ENCODE measurements around the gene MTFP1. TPM values are rescaled to one million over a fixed set of nuclear protein-coding genes. Genes with fewer than 3 reads are reported as not detected.

The MTFP1 gene
- total RNA-seq, 1 donor from 2014 or later, result 10.2 TPM

GRCh38 chr22:30423301-30423958, 2.1 kb upstream of the MTFP1 start:
- DNase-seq (ENCODE audit: low spot score), result no peak

GRCh38 chr22:30423959-30424533, 1.5 kb upstream of the MTFP1 start:
- DNase-seq (ENCODE audit: low spot score), result peak; percentile 99
- intact Hi-C loops (cut with DNase I), result loop anchor here (1.0 to 10.0 kb wide), 2 partner anchors 135 to 171 kb away; partner anchors contain the start of genes CASTOR1 and PES1

More at GRCh38 chr22:30423301-30423958, 2.1 kb upstream of the MTFP1 start:
- intact Hi-C loops (cut with DNase I), result loop anchor here (10.0 kb wide), 1 partner anchor 171 kb away; the partner anchor contains the start of gene PES1

- intact Hi-C loops (cut with DNase I), result loop anchor here (1.0 to 10.0 kb wide), 2 partner anchors 135 to 170 kb away; partner anchors contain the start of genes CASTOR1 and PES1
- DNase-seq (ENCODE audit: low spot score), result no peak
Observed at GRCh38 chr22:30424534-30425326, 838 bp upstream of the MTFP1 start.

- DNase-seq (ENCODE audit: low spot score), result no peak
- intact Hi-C loops (cut with DNase I), result loop anchor here (10.0 kb wide), 1 partner anchor 170 kb away; the partner anchor contains the start of gene PES1
Observed at GRCh38 chr22:30425327-30425615, 297 bp upstream of the MTFP1 start.

- intact Hi-C loops (cut with DNase I), result loop anchor here (10.0 kb wide), 1 partner anchor 168 kb away; the partner anchor contains the start of gene PES1
- peak; percentile 86 for DNase-seq (ENCODE audit: low spot score)
Observed at GRCh38 chr22:30426388-30427353, 1.1 kb downstream of the MTFP1 start.

GRCh38 chr22:30427871-30428270, 2.3 kb downstream of the MTFP1 start:
- no peak for DNase-seq (ENCODE audit: low spot score)

GRCh38 chr22:30429887-30430286, 4.3 kb downstream of the MTFP1 start:
- intact Hi-C loops (cut with DNase I), result loop anchor here (10.0 kb wide), 1 partner anchor 165 kb away; the partner anchor contains the start of gene PES1
- DNase-seq (ENCODE audit: low spot score), result no peak

More at GRCh38 chr22:30427871-30428270, 2.3 kb downstream of the MTFP1 start:
- intact Hi-C loops (cut with DNase I), result loop anchor here (10.0 kb wide), 1 partner anchor 167 kb away; the partner anchor contains the start of gene PES1

- intact Hi-C loops (cut with DNase I), result no loop called here
- DNase-seq (ENCODE audit: low spot score), result no peak
Observed at GRCh38 chr22:30430933-30431332, 5.4 kb downstream of the MTFP1 start.

- DNase-seq (ENCODE audit: low spot score), result no peak
- intact Hi-C loops (cut with DNase I), result no loop called here
Observed at GRCh38 chr22:30432096-30432495, 6.5 kb downstream of the MTFP1 start.

GRCh38 chr22:30432520-30432919, 7.0 kb downstream of the MTFP1 start:
- intact Hi-C loops (cut with DNase I), result no loop called here

GRCh38 chr22:30433227-30433626, 7.7 kb downstream of the MTFP1 start:
- no peak for DNase-seq (ENCODE audit: low spot score)
- intact Hi-C loops (cut with DNase I), result no loop called here

More at GRCh38 chr22:30432520-30432919, 7.0 kb downstream of the MTFP1 start:
- DNase-seq (ENCODE audit: low spot score), result no peak

GRCh38 chr22:30433773-30434172, 8.2 kb downstream of the MTFP1 start:
- no peak for DNase-seq (ENCODE audit: low spot score)
- intact Hi-C loops (cut with DNase I), result no loop called here

- intact Hi-C loops (cut with DNase I), result no loop called here
- DNase-seq (ENCODE audit: low spot score), result no peak
Observed at GRCh38 chr22:30434843-30435242, 9.3 kb downstream of the MTFP1 start.

- DNase-seq (ENCODE audit: low spot score), result peak; percentile 75
- intact Hi-C loops (cut with DNase I), result no loop called here
Observed at GRCh38 chr22:30435674-30436126, 10.1 kb downstream of the MTFP1 start.

- intact Hi-C loops (cut with DNase I), result no loop called here
Observed at GRCh38 chr22:30436196-30436595, 10.6 kb downstream of the MTFP1 start.

GRCh38 chr22:30438559-30438958, 13.0 kb downstream of the MTFP1 start:
- DNase-seq (ENCODE audit: low spot score), result no peak
- intact Hi-C loops (cut with DNase I), result no loop called here

More at GRCh38 chr22:30436196-30436595, 10.6 kb downstream of the MTFP1 start:
- no peak for DNase-seq (ENCODE audit: low spot score)

GRCh38 chr22:30439226-30439625, 13.7 kb downstream of the MTFP1 start:
- no peak for DNase-seq (ENCODE audit: low spot score)
- intact Hi-C loops (cut with DNase I), result no loop called here

- DNase-seq (ENCODE audit: low spot score), result no peak
- intact Hi-C loops (cut with DNase I), result no loop called here
Observed at GRCh38 chr22:30439836-30440235, 14.3 kb downstream of the MTFP1 start.

- no peak for DNase-seq (ENCODE audit: low spot score)
Observed at GRCh38 chr22:30441088-30441487, 15.5 kb downstream of the MTFP1 start.

More at GRCh38 chr22:30441088-30441487, 15.5 kb downstream of the MTFP1 start:
- intact Hi-C loops (cut with DNase I), result no loop called here

Data from cardiac septum (tissue), 1 donor.